HG03469 (cell line): ENCODE data around the gene RNF144B.
A peak's percentile ranks its signal among the peaks of the same experiment; 100 is the strongest.
"Not testable (repeated sequence)": the region's sequence is repeated elsewhere in the genome, so short reads cannot be mapped to it uniquely, and the experiment has no call there.

Source experiments
- ATAC-seq: cut with Tn5 transposase; IDR thresholded peaks from one replicate; pipeline ENCODE4 v1.9.1; 2021; ENCODE audit warnings: mild to moderate bottlenecking, moderate library complexity, moderate number of reproducible peaks; ENCODE audit not compliant: unreplicated experiment

RNF144B gene

DNA sequence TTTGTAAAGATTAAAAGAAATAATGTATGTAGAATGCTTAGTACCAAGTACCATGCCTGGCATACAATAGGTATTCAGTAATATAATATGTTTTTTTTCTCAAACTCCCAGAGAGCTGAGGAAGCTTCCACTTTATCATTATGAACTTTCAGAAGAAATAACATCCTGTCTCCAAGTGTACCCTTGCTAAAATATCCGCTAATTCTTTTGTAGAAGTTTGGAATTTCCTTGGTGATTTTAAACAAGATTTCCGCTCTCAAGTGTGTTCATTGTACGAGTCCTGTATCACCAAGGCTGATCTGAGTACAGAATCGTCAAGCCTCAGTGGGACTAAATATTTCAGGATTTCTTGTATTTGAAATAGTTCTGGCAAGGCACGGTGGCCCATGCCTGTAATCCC lies 16.1 kb upstream of the RNF144B start:
- ATAC-seq: no peak

DNA sequence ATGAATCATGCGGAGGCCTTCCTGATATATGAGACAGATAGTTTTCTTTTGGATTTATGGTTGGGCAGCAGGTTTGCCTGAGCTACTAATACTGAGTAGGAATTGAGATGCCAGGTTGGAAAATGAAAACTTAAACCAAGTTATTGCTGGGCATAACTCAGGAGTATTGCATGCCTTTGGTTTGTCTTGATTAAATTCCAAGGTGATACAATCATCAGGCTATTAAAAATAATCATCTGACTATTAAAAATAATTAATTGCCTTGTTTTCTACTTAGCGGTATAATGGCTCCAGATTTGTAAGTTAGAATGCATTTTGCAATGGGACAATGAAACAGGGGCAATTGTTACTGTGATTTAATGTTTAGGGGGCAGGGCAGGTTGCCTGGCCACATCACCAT lies 15.5 kb upstream of the RNF144B start:
- no peak for ATAC-seq

DNA sequence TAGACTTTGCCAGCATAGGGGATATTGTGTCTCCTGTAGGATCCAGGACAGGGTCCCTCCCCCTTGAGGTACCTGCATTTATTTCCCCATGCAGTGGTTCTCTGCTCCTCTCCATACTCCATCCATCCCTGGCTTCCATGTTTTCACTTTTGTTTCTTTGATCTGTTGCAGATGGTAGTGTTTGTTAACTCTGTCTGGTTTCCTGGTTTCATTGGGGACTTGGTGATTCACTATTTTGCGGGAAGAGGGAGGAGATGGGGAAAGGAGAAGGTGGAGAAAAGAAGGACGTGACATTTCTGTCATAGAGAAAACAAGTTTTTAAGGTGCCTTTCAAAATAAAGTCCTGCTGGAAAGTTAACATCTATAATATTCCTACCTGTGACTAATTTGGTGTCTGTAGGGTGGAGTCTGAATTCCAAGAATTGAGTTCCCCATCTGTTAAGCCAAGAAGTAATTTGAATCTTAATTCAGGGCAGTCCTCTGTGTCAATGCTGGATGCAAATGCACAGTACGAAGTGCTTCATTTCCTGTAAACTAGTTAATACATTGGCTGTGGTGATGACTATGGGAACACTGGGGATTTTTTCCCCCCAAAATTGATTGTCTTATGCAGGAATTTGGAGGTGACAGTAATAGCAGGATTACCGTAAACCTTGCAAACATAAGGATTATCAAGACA lies 6.9 kb upstream of the RNF144B start:
- ATAC-seq: no peak

DNA sequence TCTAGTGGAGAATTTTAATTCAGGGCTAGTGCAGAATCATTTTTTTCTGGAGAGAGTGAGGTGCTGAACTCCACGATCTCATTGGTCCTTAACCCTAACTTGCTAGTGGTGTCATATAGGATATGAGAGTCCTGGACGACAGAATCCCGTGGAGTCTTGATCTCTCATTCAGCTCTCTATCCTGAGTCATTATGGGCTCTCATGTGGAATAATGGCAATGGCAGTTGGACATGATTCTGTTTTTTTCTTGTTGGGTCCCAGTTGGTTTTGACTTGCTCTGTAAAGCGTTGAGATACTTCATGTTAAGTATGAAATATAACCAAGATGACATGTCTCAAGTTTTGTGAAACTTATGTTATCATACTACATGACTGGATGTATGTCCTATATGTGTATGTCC lies 6.3 kb upstream of the RNF144B start:
- no peak for ATAC-seq

DNA sequence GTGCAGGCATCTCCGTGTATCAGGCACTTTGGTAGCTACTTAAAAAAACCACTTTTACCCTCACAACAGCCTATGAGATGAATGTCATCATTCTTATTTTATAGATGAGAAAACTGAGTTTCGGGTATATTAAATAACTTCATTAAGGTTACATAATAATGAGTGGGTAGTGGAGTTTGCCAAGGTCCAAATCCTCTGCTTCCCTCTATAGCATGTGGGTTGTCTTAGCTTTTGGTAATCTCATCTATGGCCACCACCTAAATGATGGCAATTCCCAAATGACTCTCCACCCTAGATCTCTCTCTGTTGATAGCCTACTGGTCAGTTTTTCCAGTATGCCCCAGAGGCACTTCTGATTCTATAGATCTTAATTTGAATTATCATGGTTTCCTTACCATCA lies 3.7 kb upstream of the RNF144B start:
- no peak for ATAC-seq

DNA sequence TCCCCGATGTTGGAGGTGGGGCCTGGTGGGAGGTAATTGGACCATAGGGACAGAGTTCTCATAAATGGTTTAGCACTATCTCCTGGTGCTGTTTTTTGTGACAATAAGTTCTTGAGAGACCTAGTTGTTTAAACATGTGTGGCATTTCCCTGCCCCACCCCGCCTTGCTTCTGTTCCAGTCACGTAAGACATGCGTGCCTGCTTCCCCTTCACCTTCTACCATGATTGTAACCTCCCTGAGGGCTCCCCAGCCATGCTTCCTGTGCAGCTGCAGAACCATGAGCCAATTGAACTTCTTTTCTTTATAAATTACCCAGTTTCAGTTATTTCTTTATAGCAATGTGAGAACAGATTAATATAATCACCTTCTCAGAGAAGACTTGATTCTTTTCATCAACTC lies 2.5 kb upstream of the RNF144B start:
- ATAC-seq: no peak

DNA sequence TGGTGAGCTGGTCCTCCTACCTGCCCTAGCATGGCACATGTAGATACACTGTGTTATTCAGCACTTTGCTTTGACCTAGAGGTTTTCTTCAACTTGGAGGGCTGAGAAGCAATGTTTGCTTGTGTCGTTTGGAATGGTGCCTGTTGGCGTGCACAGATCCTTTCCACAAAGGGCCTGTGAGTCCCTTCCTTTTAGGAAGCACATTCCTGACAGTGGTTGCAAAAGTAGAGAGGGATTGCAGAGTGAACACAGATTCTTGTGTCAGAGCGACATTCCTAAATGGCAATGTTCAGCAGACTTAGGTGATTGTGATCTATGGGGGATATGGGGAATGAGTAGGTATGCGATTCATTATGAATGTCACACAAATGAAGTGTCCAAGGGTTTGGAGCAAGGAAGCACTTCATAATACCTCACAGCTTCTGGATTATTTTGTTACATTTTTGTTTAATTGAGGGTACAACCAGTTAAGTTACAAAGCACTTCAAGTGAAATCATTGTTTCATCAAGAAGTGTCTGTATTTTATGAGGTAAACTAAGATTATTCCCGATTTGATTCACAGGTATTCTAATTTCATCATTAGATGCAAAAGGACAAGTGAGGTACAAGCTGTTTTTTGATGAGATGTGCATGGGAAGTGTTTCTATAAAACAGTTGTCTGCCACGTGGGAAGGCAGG lies 713 bp upstream of the RNF144B start:
- no peak for ATAC-seq

DNA sequence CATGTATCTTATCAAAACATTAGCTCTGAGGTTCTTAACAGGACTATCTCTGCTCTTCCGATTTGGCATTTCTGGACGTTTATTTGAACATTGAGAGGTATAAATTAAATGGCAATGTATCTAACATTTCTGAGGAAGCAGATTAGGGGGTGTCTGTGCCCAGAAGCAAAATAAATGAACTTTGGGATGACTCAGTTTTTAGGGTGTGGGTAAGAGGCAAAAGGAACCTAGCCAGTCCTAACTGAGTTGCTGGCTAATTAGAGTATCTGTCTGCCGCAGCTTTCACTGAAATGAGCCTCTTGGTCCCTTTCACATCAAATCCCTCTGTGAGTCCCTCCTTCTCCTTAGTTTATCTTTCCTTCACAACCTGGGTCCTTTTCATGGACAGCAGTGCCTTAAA lies 1.1 kb downstream of the RNF144B start:
- ATAC-seq: no peak

DNA sequence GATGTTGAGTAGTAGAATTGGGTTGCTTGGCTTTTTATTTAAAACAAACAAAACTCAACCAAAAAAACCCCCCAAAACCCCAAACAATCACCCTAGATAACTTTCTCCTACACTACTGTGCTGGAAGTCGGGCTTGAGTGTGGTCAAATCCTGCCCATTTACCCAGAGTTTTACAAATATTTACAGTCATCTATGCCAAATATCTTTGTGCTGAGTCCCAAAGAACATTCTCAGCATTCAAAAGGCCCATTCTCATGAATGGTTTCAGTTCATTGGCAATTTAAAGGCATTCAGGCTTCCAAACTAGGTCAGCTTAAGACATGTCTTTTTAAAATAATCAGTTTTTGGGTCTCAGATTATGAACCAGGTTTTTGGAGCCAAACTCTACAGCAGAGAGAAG lies 1.8 kb downstream of the RNF144B start:
- ATAC-seq: no peak

DNA sequence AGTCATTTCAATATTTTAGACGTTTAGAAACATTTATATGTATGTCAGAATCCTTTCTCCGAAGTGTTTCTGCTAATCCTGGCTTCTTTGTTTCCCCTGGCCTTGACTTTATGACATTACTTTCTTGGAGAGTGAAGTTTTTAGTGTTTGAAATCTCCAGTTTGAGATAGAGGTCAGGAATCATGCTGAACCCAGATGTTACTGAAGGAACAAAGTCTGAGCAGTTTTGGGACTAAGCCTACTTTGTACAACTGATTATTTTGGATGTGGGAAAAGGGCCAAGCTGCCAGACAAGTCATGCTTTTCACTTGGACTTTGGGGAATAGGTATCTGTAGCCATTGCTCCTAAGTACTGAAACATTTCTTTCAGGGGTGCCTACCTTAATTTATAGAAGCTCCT lies 2.3 kb downstream of the RNF144B start:
- ATAC-seq: no peak

DNA sequence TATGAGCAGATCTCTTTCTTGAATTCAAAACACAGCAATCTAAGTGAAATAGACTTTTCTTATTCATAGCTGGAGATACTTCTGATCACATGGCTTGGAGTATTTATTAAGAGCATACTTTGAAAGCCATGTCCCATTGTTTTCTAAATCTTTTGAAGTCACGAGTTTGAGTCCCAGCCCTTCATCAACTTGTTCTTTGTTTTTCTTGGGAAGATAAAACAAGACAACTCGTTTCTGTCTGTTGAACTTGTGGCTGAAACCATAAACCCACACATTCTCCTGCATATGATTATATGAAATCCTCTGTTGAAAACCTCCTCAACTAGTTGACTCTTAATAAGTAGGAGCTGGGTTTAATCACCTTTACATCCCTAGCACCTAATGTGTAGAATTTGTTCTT lies 3.3 kb downstream of the RNF144B start:
- no peak for ATAC-seq

DNA sequence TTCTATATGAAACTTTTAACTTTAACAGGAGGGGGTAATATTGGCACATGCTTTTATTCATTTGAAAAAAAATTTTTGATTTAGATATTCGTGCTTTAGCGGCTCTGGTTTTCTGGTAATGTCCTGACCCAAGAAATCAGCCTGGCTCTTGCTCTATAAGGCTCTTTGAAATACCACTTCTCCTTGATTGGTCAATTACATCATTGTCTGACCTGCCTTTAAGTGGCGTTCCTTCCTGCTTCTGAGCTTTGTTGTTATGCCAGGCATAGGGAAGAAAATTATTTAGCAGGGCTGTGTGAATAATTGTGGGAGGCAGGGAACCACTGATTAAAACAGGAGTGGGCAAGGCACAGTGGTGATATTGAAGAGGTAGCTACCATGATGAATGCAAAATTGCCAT lies 3.9 kb downstream of the RNF144B start:
- no peak for ATAC-seq

DNA sequence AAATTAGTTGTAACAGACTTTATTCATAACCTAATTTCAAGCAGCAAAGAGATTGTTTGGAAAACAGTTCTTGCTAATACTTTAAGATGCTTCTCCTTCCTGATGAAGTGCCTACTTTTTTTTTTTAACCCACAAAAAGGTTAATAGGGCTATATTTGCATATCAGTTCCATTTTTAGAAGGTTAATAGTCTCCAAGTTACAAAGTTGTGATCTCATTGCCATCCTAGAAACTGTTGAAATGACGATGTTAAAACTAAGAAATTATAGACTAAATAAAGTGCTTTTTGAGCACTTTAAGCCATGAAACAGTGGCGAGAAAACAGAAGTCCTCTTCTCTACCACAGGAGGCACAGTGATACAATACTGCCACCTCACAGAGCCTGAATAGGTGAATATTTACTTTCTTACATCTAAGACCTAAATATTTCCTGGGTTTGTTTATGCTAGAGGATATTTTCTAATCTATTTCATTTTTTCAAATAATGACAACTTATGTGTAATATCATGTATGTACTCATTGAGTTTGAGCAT lies 5.3 kb downstream of the RNF144B start:
- no peak for ATAC-seq

DNA sequence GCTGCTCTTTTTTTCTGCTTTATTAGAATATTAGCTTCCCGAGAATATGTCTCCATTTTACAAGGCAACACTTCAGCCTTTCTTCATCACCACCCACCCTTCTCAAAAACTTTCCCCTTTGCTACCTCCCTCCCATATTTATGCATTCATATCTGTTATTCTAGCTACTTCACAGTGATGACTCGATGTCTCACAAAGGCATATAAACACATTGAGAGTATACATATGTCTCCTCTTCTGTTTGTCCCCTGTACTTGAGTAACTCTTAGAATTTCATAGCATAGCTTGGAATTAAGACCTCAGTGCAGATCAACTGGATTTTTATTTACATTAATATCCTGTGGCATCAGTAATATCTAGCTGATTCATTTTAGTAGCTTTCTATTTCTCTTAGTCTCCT lies 6.5 kb downstream of the RNF144B start:
- ATAC-seq: no peak

DNA sequence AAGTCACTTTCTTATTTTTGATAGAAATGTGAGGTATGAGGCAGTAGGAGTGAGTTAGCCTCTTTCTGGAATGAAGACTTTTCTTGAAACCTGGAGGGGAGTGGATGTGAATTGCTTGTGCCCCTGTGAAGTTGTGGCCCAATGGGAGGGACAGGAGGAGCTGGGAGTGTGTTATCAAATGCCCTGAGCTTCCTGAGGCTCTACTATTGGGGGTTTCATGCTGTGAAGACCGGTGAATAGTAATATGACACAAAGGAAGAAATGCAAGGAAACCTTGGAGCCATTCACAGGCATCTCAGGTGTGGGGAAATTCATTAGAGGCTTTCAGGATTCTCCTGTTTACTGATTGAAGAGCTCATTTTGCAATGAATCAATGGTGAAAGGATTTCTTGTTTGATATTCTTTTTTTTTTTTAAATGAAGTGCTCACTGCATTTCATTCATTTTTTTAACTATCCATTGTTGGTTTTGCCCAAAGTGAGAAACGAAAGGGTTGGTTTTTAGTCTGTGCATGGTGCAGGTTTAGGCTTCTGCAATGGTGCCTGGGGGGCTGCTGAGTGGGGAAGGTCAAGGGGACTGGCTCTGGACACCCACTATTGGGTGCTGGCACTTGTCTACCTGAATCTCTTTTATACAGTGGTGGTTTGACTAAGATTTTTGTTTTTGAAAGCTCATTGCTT lies 8.2 kb downstream of the RNF144B start:
- no peak for ATAC-seq

DNA sequence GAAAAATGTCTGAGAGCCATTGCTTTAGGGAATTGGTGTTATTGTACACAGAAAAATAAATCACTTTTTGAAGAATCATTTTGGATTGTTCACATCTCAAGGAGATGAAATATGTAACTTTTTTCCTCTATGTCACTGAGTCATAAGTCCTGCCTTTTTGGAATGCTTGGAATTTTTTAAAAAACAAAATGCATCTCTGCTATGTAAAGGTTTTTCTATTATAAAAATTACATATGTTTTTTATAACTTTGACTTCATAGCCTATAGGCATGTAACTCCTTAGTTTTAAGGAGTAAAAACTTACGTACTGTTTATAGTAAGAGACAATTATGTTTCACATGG lies 8.7 kb downstream of the RNF144B start:
- no peak for ATAC-seq

DNA sequence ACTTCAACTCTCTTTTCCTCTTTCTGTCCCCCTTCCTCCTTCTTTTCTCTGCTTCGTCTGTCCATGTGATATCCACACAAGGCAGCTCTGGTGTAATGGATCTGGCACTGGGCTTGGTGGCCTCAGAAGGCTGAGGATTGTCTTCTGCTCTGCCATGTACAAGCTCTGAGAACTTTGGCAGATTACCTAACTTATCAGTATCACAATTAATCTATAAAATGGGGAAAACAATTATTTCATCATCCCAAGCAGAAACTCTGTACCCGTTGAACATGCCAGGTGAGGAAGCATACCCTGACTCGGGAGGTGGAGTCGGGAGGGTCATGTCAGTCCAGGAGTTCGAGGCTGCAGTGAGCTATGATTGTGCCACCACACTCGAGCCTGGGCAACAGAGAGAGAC lies 10.6 kb downstream of the RNF144B start:
- ATAC-seq: no peak

DNA sequence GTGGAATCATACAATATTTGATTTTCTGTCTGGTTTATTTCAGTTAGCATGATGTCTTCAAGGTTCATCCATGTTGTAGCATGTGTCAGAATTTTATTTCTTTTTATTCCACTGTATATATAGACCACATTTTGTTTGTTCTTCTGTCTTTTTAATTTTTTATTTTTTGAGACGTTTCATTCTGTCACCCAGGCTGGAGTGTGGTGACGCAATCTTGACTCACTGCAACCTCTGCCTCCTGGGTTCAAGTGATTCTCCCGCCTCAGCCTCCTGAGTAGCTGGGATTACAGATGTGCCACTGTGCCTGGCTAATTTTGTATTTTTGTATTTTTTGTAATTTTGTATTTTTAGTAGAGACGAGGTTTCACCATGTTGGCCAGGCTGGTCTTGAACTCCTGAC lies 11.1 kb downstream of the RNF144B start:
- not testable (repeated sequence) for ATAC-seq

DNA sequence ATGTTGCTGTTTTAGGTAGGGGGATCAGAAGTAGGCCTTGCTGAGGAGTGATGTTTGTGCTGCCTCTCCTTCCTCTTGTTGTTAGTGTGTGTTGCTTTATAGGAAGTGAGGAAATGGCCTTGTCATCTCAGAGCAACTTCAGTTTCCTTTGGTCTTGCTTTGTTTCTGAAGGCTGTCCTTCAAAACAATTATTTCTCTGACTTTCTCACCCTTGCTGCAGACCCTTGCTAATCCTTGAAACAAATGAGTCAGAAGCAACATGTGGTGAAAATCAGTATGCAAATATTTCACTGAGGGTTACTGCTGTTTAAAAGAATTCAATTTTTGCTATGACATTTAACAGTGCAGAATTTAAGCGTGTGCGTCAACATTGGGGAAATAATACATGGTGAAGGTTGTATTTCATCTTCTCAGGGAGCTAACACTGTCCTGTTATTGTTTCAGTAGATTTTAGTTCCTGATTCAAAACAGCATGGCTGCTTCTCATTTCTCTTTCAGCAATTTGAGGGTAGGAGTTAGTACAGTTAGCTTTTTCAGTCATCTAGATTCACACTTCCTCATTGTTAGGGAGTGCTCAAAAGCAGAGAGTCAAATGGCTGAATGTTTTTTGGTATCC lies 13.8 kb downstream of the RNF144B start:
- ATAC-seq: peak; percentile 87

DNA sequence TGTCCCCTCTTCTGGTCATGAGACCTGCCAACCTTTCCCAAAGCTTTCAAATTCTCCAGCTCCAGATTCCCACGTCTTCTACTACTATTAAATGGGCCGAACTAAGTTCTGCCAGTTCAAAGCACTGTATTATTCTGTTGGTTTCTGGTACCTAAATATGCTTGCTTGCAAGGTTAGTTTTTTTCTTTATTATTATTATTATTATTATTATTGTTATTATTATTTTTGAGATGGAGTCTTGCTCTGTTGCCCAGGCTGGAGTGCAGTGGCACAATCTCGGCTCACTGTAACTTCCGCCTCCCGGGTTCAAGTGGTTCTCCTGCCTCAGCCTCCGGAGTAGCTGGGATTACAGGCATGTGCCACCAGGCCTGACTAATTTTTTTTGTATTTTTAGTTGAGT lies 17.8 kb downstream of the RNF144B start:
- not testable (repeated sequence) for ATAC-seq

DNA sequence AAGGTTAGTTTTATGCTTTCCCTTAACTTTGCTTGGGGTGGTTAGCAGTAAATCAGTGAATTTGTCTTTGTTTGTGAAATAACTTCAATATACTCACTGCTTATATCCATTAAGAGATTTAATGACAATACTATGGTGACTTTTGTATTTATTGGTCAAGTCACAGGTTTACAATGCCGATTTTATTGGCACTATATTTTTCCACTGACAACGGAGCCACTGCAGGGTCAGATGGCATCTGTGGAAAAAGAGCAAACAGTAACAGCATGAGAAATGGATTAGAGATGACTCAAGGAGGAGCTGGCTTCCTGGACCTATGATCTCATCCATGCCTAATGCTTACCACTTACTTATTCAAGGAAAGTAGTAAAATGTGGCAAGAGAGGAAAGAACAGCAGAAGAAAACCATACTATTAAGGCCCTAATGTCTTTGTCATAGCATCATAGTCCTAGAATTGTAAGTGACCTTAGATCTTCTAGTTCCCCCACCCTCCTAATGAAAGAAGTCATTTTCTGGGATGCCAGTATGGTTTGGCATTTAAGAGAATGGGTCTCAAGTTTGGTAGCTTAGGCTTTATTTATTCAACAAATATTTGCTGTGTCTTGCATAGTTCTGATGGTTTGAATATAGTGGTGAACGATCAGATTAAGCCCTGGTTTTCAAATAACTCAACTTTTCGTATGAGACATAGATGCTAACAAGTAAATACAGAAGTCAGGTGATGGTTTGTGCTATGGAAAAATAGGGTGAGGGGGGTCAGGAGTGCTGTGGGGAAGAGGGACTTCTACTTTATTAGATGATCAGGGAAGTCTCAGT lies 18.5 kb downstream of the RNF144B start:
- ATAC-seq: no peak
